ENCODE measurements around the gene SPPL3.

- TF ChIP-seq ZFP30 (CRISPR knock-in tag; IDR thresholded peaks at IDR 0.05) (no peak), ESRRG (CRISPR knock-in tag; IDR thresholded peaks at IDR 0.05) (no peak), CREB5 (CRISPR knock-in tag; IDR thresholded peaks at IDR 0.05; ENCODE audit: low read depth) (no peak), CSDC2 (CRISPR knock-in tag; IDR thresholded peaks at IDR 0.05) (no peak), GLIS3 (CRISPR knock-in tag; IDR thresholded peaks at IDR 0.05) (no peak), TSHZ2 (CRISPR knock-in tag; IDR thresholded peaks at IDR 0.05) (no peak), BACH2 (CRISPR knock-in tag; IDR thresholded peaks at IDR 0.05; ENCODE audit: borderline replicate concordance) (no peak)
Observed at GRCh38 chr12:120844768-120845449, 59.2 kb downstream of the SPPL3 start.

Data from SK-N-SH treated with all-trans-retinoic acid at 6 μM for 48 hours (cell line).